Measurements from ENCODE around the gene DIPK1C. TPM values are rescaled to one million over a fixed set of nuclear protein-coding genes. Genes with fewer than 3 reads are reported as not detected.

The DIPK1C gene
- total RNA-seq, 1 experiment from 2014 or later, result not detected

DNA sequence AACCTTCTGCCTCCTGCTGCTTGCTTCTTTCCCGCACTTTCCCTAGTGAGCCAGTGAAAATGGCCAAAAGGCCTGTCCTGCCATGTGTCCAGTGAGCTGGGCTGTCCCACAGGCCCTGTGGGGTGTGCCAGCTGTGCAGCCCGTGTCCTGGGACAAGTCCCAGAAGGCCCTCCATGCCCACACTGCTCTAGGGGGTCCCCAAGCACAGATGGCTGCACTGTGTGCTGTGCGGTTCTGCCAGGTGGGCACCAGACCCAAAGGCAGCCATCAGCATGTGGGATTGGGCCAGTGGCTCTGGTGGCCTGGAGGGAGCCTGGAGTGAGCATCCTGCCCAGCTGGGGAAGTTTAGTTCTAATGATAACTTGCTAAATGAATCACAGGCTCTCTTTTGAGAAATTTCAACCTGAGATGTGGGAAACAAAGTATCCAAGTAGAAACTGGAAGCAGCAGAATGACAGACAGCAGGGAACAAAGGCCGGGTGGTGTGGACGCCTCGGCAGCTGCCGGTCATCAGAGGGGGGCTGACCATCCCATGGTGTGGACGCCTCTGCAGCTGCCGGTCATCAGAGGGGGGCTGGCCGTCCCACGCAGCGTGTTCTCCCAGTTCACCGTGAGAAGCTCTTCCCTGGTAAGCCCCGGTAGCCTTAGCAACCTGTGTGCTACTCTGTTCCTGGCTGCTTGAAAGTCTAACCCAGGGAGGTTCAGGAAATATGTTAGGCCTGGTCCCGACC is 29.2 kb upstream of the DIPK1C start:
- H3K36me3 ChIP-seq (ENCODE audit: control insufficient read depth, insufficient read depth, low read length), result no peaks in the 10 kb centered on the region
- DNase-seq, result no peak
- H3K27me3 ChIP-seq (replicated peaks; ENCODE audit: control insufficient read depth, insufficient read depth, low read length), result no peaks in the 10 kb centered on the region
- Mint-ChIP-seq H3K27me3 (ENCODE audit: insufficient read depth, unreplicated experiment) (no peaks in the 10 kb centered on the region), H3K9me3 (ENCODE audit: unreplicated experiment) (no peaks in the 10 kb centered on the region), H3K4me3 (ENCODE audit: unreplicated experiment) (no peak overlapping the region), H3K36me3 (ENCODE audit: insufficient read depth, unreplicated experiment) (no peaks in the 10 kb centered on the region), H3K27ac (ENCODE audit: unreplicated experiment) (no peak overlapping the region), H3K4me1 (ENCODE audit: low read depth, unreplicated experiment) (no peaks in the 10 kb centered on the region)
- H3K9me3 ChIP-seq, result no peaks in the 10 kb centered on the region
- CTCF ChIA-PET, result no interaction called here
- BruUV-seq (replicated peaks), result no TSS peak
- intact Hi-C loops (cut with micrococcal nuclease; ENCODE audit: unreplicated experiment), result no loop called here
- TF ChIP-seq, protein P1, sequence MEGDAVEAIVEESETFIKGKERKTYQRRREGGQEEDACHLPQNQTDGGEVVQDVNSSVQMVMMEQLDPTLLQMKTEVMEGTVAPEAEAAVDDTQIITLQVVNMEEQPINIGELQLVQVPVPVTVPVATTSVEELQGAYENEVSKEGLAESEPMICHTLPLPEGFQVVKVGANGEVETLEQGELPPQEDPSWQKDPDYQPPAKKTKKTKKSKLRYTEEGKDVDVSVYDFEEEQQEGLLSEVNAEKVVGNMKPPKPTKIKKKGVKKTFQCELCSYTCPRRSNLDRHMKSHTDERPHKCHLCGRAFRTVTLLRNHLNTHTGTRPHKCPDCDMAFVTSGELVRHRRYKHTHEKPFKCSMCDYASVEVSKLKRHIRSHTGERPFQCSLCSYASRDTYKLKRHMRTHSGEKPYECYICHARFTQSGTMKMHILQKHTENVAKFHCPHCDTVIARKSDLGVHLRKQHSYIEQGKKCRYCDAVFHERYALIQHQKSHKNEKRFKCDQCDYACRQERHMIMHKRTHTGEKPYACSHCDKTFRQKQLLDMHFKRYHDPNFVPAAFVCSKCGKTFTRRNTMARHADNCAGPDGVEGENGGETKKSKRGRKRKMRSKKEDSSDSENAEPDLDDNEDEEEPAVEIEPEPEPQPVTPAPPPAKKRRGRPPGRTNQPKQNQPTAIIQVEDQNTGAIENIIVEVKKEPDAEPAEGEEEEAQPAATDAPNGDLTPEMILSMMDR (IDR thresholded peaks at IDR 0.05; ENCODE audit: insufficient read depth in 1 of 2, low read depth in 1 of 2, low read length in 1 of 2, severe bottlenecking in 1 of 2, unreplicated experiment in 1 of 2), result no peak
- no peaks in the 10 kb centered on the region for H3K4me1 ChIP-seq
- no peak overlapping the region for H3K4me3 ChIP-seq (ENCODE audit: low read depth, low read length)
- POLR2A ChIA-PET, result no interaction called here

DNA sequence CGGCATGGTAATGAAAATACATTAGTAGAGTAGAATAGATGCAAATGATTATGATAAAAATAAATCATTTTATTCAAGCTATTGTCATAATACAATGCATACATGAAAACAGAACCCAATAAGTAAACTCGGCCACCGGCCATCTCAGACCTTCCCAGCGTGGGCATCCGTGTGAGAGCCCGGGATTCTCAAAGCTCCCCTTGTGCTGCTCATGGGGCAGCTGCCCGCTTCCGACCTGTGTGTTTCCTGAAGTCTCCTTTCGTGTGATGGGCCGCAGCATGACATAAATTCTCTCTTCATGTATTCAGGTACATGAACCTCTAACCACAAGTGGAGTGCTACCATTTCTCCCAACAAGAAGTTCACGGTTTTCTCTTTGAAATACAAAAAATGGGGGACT is 25.6 kb upstream of the DIPK1C start:
- Mint-ChIP-seq H3K9me3 (ENCODE audit: unreplicated experiment) (no peaks in the 10 kb centered on the region), H3K4me3 (ENCODE audit: unreplicated experiment) (no peak overlapping the region), H3K27ac (ENCODE audit: unreplicated experiment) (no peak overlapping the region), H3K36me3 (ENCODE audit: insufficient read depth, unreplicated experiment) (no peaks in the 10 kb centered on the region), H3K27me3 (ENCODE audit: insufficient read depth, unreplicated experiment) (no peaks in the 10 kb centered on the region), H3K4me1 (ENCODE audit: low read depth, unreplicated experiment) (peaks cover 6% of the 10 kb centered on the region)
- POLR2A ChIA-PET, result no interaction called here
- H3K27me3 ChIP-seq (replicated peaks; ENCODE audit: control insufficient read depth, insufficient read depth, low read length), result no peaks in the 10 kb centered on the region
- H3K9me3 ChIP-seq, result no peaks in the 10 kb centered on the region
- CTCF ChIA-PET, result interaction anchor here (0.7 kb wide), 1 partner anchor 130 kb away, joined by 7 read pairs; no protein-coding TSS in a partner anchor
- no TSS peak for BruUV-seq (replicated peaks)
- DNase-seq, result no peak
- peaks cover 8% of the 10 kb centered on the region; the same call in 1 of the 2 replicates for H3K4me1 ChIP-seq
- intact Hi-C loops (cut with micrococcal nuclease; ENCODE audit: unreplicated experiment), result no loop called here
- no peak overlapping the region for H3K4me3 ChIP-seq (ENCODE audit: low read depth, low read length)
- TF ChIP-seq, protein P1 (IDR thresholded peaks at IDR 0.05; ENCODE audit: insufficient read depth in 1 of 2, low read depth in 1 of 2, low read length in 1 of 2, severe bottlenecking in 1 of 2, unreplicated experiment in 1 of 2), result no peak
- H3K36me3 ChIP-seq (ENCODE audit: control insufficient read depth, insufficient read depth, low read length), result no peaks in the 10 kb centered on the region

DNA sequence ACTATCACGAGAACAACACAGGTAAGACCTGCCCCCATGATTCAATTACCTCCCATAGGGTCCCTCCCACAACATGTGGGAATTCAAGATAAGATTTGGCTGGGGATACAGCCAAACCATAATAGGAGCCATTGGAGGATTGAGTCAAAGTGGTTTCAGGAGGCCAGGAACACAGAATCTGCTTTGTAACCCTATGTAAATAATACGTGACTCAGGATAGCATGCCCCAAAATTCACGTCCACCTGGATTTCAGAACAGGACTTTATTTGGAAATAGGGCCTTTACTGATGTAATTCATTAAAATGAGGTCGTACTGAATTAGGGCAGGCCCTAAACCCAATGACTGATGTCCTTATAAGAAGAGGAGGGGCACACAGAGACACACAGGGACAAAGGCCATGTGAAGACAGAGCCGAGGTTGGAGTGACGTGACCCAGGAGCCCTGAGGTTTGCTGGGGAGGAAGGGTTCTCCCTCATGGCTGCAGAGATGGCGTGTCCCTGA is 23.1 kb upstream of the DIPK1C start:
- BruUV-seq (replicated peaks), result no TSS peak
- intact Hi-C loops (cut with micrococcal nuclease; ENCODE audit: unreplicated experiment), result loop anchor here (2.0 kb wide), 1 partner anchor 17 kb away; the partner anchor contains the start of gene CNDP2
- CTCF ChIA-PET, result no interaction called here

More for the DNA sequence above, 23.1 kb upstream of the DIPK1C start:
- Histone ChIP-seq H3K36me3 (ENCODE audit: control insufficient read depth, insufficient read depth, low read length) (no peaks in the 10 kb centered on the region), H3K4me1 (peaks cover 8% of the 10 kb centered on the region; the same call in 1 of the 2 replicates), H3K9me3 (no peaks in the 10 kb centered on the region), H3K4me3 (ENCODE audit: low read depth, low read length) (no peak overlapping the region), H3K27me3 (replicated peaks; ENCODE audit: control insufficient read depth, insufficient read depth, low read length) (no peaks in the 10 kb centered on the region)
- TF ChIP-seq, protein P1 (IDR thresholded peaks at IDR 0.05; ENCODE audit: insufficient read depth in 1 of 2, low read depth in 1 of 2, low read length in 1 of 2, severe bottlenecking in 1 of 2, unreplicated experiment in 1 of 2), result no peak
- no peak overlapping the region for H3K4me3 Mint-ChIP-seq (ENCODE audit: unreplicated experiment)
- POLR2A ChIA-PET, result no interaction called here
- H3K9me3 Mint-ChIP-seq (ENCODE audit: unreplicated experiment), result no peaks in the 10 kb centered on the region
- no peaks in the 10 kb centered on the region for H3K27me3 Mint-ChIP-seq (ENCODE audit: insufficient read depth, unreplicated experiment)
- peak overlapping the region; percentile 48 for H3K27ac Mint-ChIP-seq (ENCODE audit: unreplicated experiment)
- no peak for DNase-seq
- H3K36me3 Mint-ChIP-seq (ENCODE audit: insufficient read depth, unreplicated experiment), result no peaks in the 10 kb centered on the region
- peaks cover 6% of the 10 kb centered on the region for H3K4me1 Mint-ChIP-seq (ENCODE audit: low read depth, unreplicated experiment)
